Nephron progenitor cell (in vitro differentiated cells): ENCODE results near the gene COIL.

Experiments used
- DNase-seq: peaks from one replicate; pipeline ENCODE4 v3.0.0; 2021
- H3K27ac Mint-ChIP-seq: 2 replicates; pipeline ENCODE4 v1.8.0; 2021; ENCODE audit warnings: mild to moderate bottlenecking, moderate library complexity, mixed read lengths
- H3K27me3 Mint-ChIP-seq: 2 replicates; pipeline ENCODE4 v1.8.0; 2021; ENCODE audit warnings: mild to moderate bottlenecking, low read depth, mixed read lengths; ENCODE audit not compliant: poor library complexity
- H3K36me3 Mint-ChIP-seq: 2 replicates; pipeline ENCODE4 v1.8.0; 2021; ENCODE audit warnings: low read depth, mixed read lengths
- H3K4me1 Mint-ChIP-seq: 2 replicates; pipeline ENCODE4 v1.8.0; 2021; ENCODE audit warnings: mixed read lengths
- H3K4me3 Mint-ChIP-seq: 2 replicates; pipeline ENCODE4 v1.8.0; 2021; ENCODE audit warnings: mild to moderate bottlenecking, moderate library complexity, mixed read lengths
- H3K9me3 Mint-ChIP-seq: 2 replicates; pipeline ENCODE4 v1.8.0; 2021; ENCODE audit warnings: mild to moderate bottlenecking, moderate library complexity, mixed read lengths
- CTCF ChIP-seq: fragments of 200-600 bp; sonication (generic); IDR thresholded peaks from 2 replicates; pipeline ENCODE4 v1.5.0; 2021; ENCODE audit warnings: antibody characterized with exemption

COIL gene

GRCh38 chr17:57004944-57005579 lies 44.2 kb upstream of the COIL start:
- TF ChIP-seq CTCF, result peak; percentile 17
- peaks cover 9% of the 10 kb centered on the region for H3K36me3 Mint-ChIP-seq
- peaks cover 13% of the 10 kb centered on the region for H3K4me1 Mint-ChIP-seq
- no peak for DNase-seq
- no peak overlapping the region for H3K27ac Mint-ChIP-seq
- H3K9me3 Mint-ChIP-seq, result no peaks in the 10 kb centered on the region
- H3K4me3 Mint-ChIP-seq, result no peak overlapping the region
- no peaks in the 10 kb centered on the region for H3K27me3 Mint-ChIP-seq

GRCh38 chr17:57002904-57003303 lies 42.1 kb upstream of the COIL start:
- peak overlapping the region; percentile 2 for H3K27ac Mint-ChIP-seq
- no peaks in the 10 kb centered on the region for H3K9me3 Mint-ChIP-seq

GRCh38 chr17:57001541-57001940 lies 40.7 kb upstream of the COIL start:
- DNase-seq, result no peak
- no peak for TF ChIP-seq CTCF

More at GRCh38 chr17:57002904-57003303, 42.1 kb upstream of the COIL start:
- DNase-seq, result no peak
- Mint-ChIP-seq H3K36me3 (peaks cover 17% of the 10 kb centered on the region), H3K4me3 (no peak overlapping the region), H3K4me1 (no peaks in the 10 kb centered on the region), H3K27me3 (no peaks in the 10 kb centered on the region)
- no peak for TF ChIP-seq CTCF

GRCh38 chr17:56997313-56997712 lies 36.5 kb upstream of the COIL start:
- Mint-ChIP-seq H3K4me3 (no peak overlapping the region), H3K27me3 (no peaks in the 10 kb centered on the region), H3K4me1 (peaks cover 11% of the 10 kb centered on the region), H3K36me3 (peaks cover 15% of the 10 kb centered on the region), H3K27ac (no peak overlapping the region), H3K9me3 (no peaks in the 10 kb centered on the region)
- DNase-seq, result no peak
- TF ChIP-seq CTCF, result no peak

More at GRCh38 chr17:57001541-57001940, 40.7 kb upstream of the COIL start:
- Mint-ChIP-seq H3K27me3 (no peaks in the 10 kb centered on the region), H3K4me1 (no peaks in the 10 kb centered on the region), H3K36me3 (peaks cover 25% of the 10 kb centered on the region), H3K9me3 (no peaks in the 10 kb centered on the region), H3K27ac (no peak overlapping the region), H3K4me3 (no peak overlapping the region)

GRCh38 chr17:56995766-56996165 lies 34.9 kb upstream of the COIL start:
- Mint-ChIP-seq H3K27ac (no peak overlapping the region), H3K9me3 (no peaks in the 10 kb centered on the region), H3K4me3 (no peak overlapping the region), H3K36me3 (peaks cover 19% of the 10 kb centered on the region), H3K27me3 (no peaks in the 10 kb centered on the region), H3K4me1 (peaks cover 11% of the 10 kb centered on the region)
- TF ChIP-seq CTCF, result no peak
- DNase-seq, result no peak
